IMR-90 (cell line): ENCODE data around the gene PLGRKT. TPM values are rescaled to one million over a fixed set of nuclear protein-coding genes. Genes with fewer than 3 reads are reported as not detected.

ENCODE experiments used
- ATAC-seq: fragments of 200-7000 bp; cut with Tn5 transposase; 2 replicates; pipeline ENCODE4 v1.9.1; 2020; ENCODE audit warnings: low read depth, mild to moderate bottlenecking, moderate library complexity
- BruUV-seq: library from RNA; stranded (reverse); fragments of 400-500 nt; replicated peaks from 2 replicates; lab custom pipeline; 2021; lab: Mats Ljungman, UMichigan
- CTCF ChIA-PET: fragments of 300-600 bp; formaldehyde crosslinking; extraction: SDS; loops from one replicate; lab custom pipeline; 2021; ENCODE audit warnings: antibody characterized with exemption; lab: Yijun Ruan, JAX
- POLR2A ChIA-PET: fragments of 300-600 bp; sonication (Branson Sonifier 250); formaldehyde crosslinking; loops from one replicate; lab custom pipeline; 2022; ENCODE audit warnings: antibody characterized with exemption; ENCODE audit not compliant: unreplicated experiment; lab: Charles Lee
- DNase-seq: peaks from one replicate; pipeline ENCODE4 v3.0.0; 2013
- H2AFZ ChIP-seq: replicated peaks from 2 replicates; pipeline ENCODE3; 2013; ENCODE audit warnings: low read length, mild to moderate bottlenecking; ENCODE audit not compliant: poor library complexity
- H2AK5ac ChIP-seq: 2 replicates; pipeline ENCODE4 v1.6.1; 2013; ENCODE audit warnings: low read depth, low read length, inconsistent platforms
- H2AK9ac ChIP-seq: replicated peaks from 2 replicates; pipeline ENCODE3; 2013; ENCODE audit warnings: mild to moderate bottlenecking, low read depth, low read length, moderate library complexity; ENCODE audit not compliant: poor library complexity
- H2BK120ac ChIP-seq: 2 replicates; pipeline ENCODE4 v1.6.1; 2013; ENCODE audit warnings: low read depth, low read length, inconsistent platforms
- H2BK15ac ChIP-seq: 3 replicates; pipeline ENCODE4 v1.6.1; 2013; ENCODE audit warnings: low read depth, low read length, inconsistent platforms
- H2BK20ac ChIP-seq: 2 replicates; pipeline ENCODE4 v1.6.1; 2013; ENCODE audit warnings: low read depth, mild to moderate bottlenecking, inconsistent platforms, low read length, moderate library complexity
- H2BK5ac ChIP-seq: 2 replicates; pipeline ENCODE4 v1.6.1; 2013; ENCODE audit warnings: mild to moderate bottlenecking, low read depth, low read length, inconsistent platforms; ENCODE audit not compliant: poor library complexity, severe bottlenecking
- H3K14ac ChIP-seq: replicated peaks from 2 replicates; pipeline ENCODE4 v1.6.1; 2013; ENCODE audit warnings: low read depth, low read length, inconsistent platforms
- H3K18ac ChIP-seq: 2 replicates; pipeline ENCODE4 v1.6.1; 2013; ENCODE audit warnings: low read depth, low read length, control low read depth
- H3K23ac ChIP-seq: 2 replicates; pipeline ENCODE4 v1.6.1; 2013; ENCODE audit warnings: low read depth, low read length, inconsistent platforms
- H3K27ac ChIP-seq: 2 replicates; pipeline ENCODE4 v1.5.1; 2013; ENCODE audit warnings: mild to moderate bottlenecking, control low read depth, low read length; ENCODE audit not compliant: insufficient read depth
- H3K27me3 ChIP-seq: 2 replicates; pipeline ENCODE4 v1.6.1; 2013; ENCODE audit warnings: low read length; ENCODE audit not compliant: control insufficient read depth, insufficient read depth
- H3K36me3 ChIP-seq: 2 replicates; pipeline ENCODE4 v1.6.1; 2013; ENCODE audit warnings: low read length, mixed read lengths; ENCODE audit not compliant: control insufficient read depth, insufficient read depth
- H3K4ac ChIP-seq: 2 replicates; pipeline ENCODE4 v1.6.1; 2013; ENCODE audit warnings: low read depth, low read length, inconsistent platforms
- H3K4me1 ChIP-seq: 2 replicates; pipeline ENCODE4 v1.6.1; 2013; ENCODE audit warnings: low read length, mixed read lengths; ENCODE audit not compliant: control insufficient read depth, insufficient read depth
- H3K4me2 ChIP-seq: 2 replicates; pipeline ENCODE4 v1.6.1; 2013; ENCODE audit warnings: low read depth, mild to moderate bottlenecking, control low read depth, low read length, moderate library complexity
- H3K4me3 ChIP-seq: 2 replicates; pipeline ENCODE4 v1.5.1; 2013; ENCODE audit warnings: low read depth, mild to moderate bottlenecking, control low read depth, low read length, moderate library complexity; ENCODE audit not compliant: insufficient read depth
- H3K56ac ChIP-seq: 2 replicates; pipeline ENCODE4 v1.6.1; 2013; ENCODE audit warnings: low read length, inconsistent platforms; ENCODE audit not compliant: insufficient read depth; ENCODE audit errors: extremely low read depth
- H3K79me1 ChIP-seq, 2 experiments: 2 replicates each; pipeline ENCODE4 v1.6.1; 2013; ENCODE audit warnings: low read length in 2 of 2, inconsistent platforms in 1 of 2, low read depth in 1 of 2
- H3K9ac ChIP-seq: 2 replicates; pipeline ENCODE4 v1.6.1; 2013; ENCODE audit warnings: low read depth, low read length, control low read depth
- H3K9me1 ChIP-seq: 2 replicates; pipeline ENCODE4 v1.6.1; 2013; ENCODE audit warnings: low read length, inconsistent platforms; ENCODE audit not compliant: insufficient read depth
- H3K9me3 ChIP-seq: 2 replicates; pipeline ENCODE4 v1.6.1; 2013; ENCODE audit warnings: low read length; ENCODE audit not compliant: control insufficient read depth, insufficient read depth
- H4K20me1 ChIP-seq: 2 replicates; pipeline ENCODE4 v1.6.1; 2013; ENCODE audit warnings: low read length, inconsistent platforms; ENCODE audit not compliant: insufficient read depth
- H4K5ac ChIP-seq: 2 replicates; pipeline ENCODE4 v1.6.1; 2013; ENCODE audit warnings: mild to moderate bottlenecking, low read depth, low read length, control low read depth
- H4K8ac ChIP-seq, 2 experiments: 2 replicates each; pipeline ENCODE4 v1.6.1; 2013; ENCODE audit warnings: low read depth in 2 of 2, low read length in 2 of 2, control low read depth in 1 of 2, inconsistent platforms in 1 of 2
- H4K91ac ChIP-seq: 2 replicates; pipeline ENCODE4 v1.6.1; 2013; ENCODE audit warnings: low read depth, low read length, inconsistent platforms; ENCODE audit not compliant: insufficient read depth
- CHD1 ChIP-seq: IDR thresholded peaks from 2 replicates; pipeline ENCODE4 v1.6.1; 2012; ENCODE audit warnings: low read depth, low read length, improper control_type of control experiment
- CTCF ChIP-seq: conservative IDR thresholded peaks from 2 replicates; pipeline ENCODE4 v1.5.1; 2012; ENCODE audit warnings: mild to moderate bottlenecking, low read depth, low read length, improper control_type of control experiment
- FOS ChIP-seq: fragments of 150-350 bp; IDR thresholded peaks from 2 replicates; pipeline ENCODE4 v1.6.1; 2016; ENCODE audit warnings: low read depth, low read length
- MAFK ChIP-seq: IDR thresholded peaks from 2 replicates; pipeline ENCODE4 v1.6.1; 2012; ENCODE audit warnings: low read depth, low read length, improper control_type of control experiment
- MXI1 ChIP-seq: IDR thresholded peaks from 2 replicates; pipeline ENCODE4 v1.6.1; 2012; ENCODE audit warnings: low read depth, mild to moderate bottlenecking, low read length, moderate library complexity, borderline replicate concordance
- POLR2A ChIP-seq: IDR thresholded peaks from 2 replicates; pipeline ENCODE4 v1.6.1; 2012; ENCODE audit warnings: mild to moderate bottlenecking, low read depth, low read length
- RAD21 ChIP-seq: IDR thresholded peaks from 2 replicates; pipeline ENCODE4 v1.6.1; 2012; ENCODE audit warnings: low read length, improper control_type of control experiment
- RCOR1 ChIP-seq: IDR thresholded peaks from 2 replicates; pipeline ENCODE4 v1.6.1; 2012; ENCODE audit warnings: mild to moderate bottlenecking, low read length, improper control_type of control experiment; ENCODE audit not compliant: insufficient replicate concordance
- RFX5 ChIP-seq: IDR thresholded peaks from 2 replicates; pipeline ENCODE4 v1.8.0; 2012; ENCODE audit warnings: low read depth, mild to moderate bottlenecking, low read length, moderate library complexity
- SMC3 ChIP-seq: fragments of 150-350 bp; IDR thresholded peaks from 2 replicates; pipeline ENCODE4 v1.6.1; 2016; ENCODE audit warnings: low read depth, mild to moderate bottlenecking, antibody characterized with exemption, low read length, moderate library complexity
- USF2 ChIP-seq: fragments of 150-350 bp; IDR thresholded peaks from 2 replicates; pipeline ENCODE4 v1.6.1; 2017; ENCODE audit warnings: mild to moderate bottlenecking, antibody characterized with exemption, low read length, low read depth
- WGBS, 2 experiments: methylation state at CpG; one replicate each; pipeline versions ENCODE4 v1.1.5 to v1.1.7; 2013; ENCODE audit warnings: missing lambda C conversion rate in 2 of 2; ENCODE audit not compliant: insufficient read length in 1 of 2; ENCODE audit errors: extremely low coverage in 2 of 2; 5-methylcytosine and 5-hydroxymethylcytosine counted together
- dilution Hi-C: fragments of 300-500 bp; cut with HindIII; formaldehyde crosslinking; loops from one replicate; pipeline ENCODE4 v1.14.3; 2018; ENCODE audit warnings: low sequenced_read_pairs; ENCODE audit not compliant: unreplicated experiment
- in situ Hi-C: fragments of 300-500 bp; cut with MboI; formaldehyde crosslinking; loops from 3 replicates; pipeline ENCODE4 v1.14.3; 2019; ENCODE audit warnings: low sequenced_read_pairs, inconsistent platforms, mixed read lengths
- intact Hi-C: fragments of 100-400 bp; cut with micrococcal nuclease; formaldehyde crosslinking; loops from 2 replicates; pipeline ENCODE4 v1.10.0; 2022
- polyA plus RNA-seq, 3 experiments: library from polyadenylated mRNA; depleted of rRNA; stranded (reverse); fragments of >200 nt; gene quantifications; 2 replicates each; pipeline ENCODE4 v1.2.3, GENCODE V29; 2012; ENCODE audit warnings: low replicate concordance in 1 of 3
- total RNA-seq: library from RNA; depleted of rRNA; stranded (reverse); fragments of >200 nt; gene quantifications from 2 replicates; pipeline ENCODE4 v1.2.3, GENCODE V29; 2012
- TF ChIP-seq, protein P1 (sequence below): fragments of 150-350 bp; IDR thresholded peaks from 2 replicates; pipeline ENCODE4 v1.6.1; 2016; ENCODE audit warnings: low read depth, mild to moderate bottlenecking, low read length, moderate library complexity, borderline replicate concordance

The PLGRKT gene
- total and polyA plus RNA-seq, 2 of the 4 experiments (the other 2 are of a cell fraction) = 10.8 to 12.7 TPM

- Histone ChIP-seq H3K4ac (no peak overlapping the region), H2BK15ac (no peak overlapping the region), H3K4me1 (no peaks in the 10 kb centered on the region), H2AK5ac (no peak overlapping the region), H4K20me1 (no peaks in the 10 kb centered on the region), H4K5ac (no peak overlapping the region), H3K4me3 (no peak overlapping the region), H4K8ac (no peak overlapping the region), H3K9me3 (no peaks in the 10 kb centered on the region), H4K91ac (no peak overlapping the region), H2AFZ (no peak overlapping the region), H3K27ac (no peak overlapping the region), H3K4me2 (no peak overlapping the region), H3K9ac (no peak overlapping the region), H3K56ac (no peak overlapping the region), H2BK120ac (no peak overlapping the region), H2AK9ac (no peak overlapping the region), H2BK20ac (no peak overlapping the region), H3K79me1 (peaks cover 2 to 3% of the 10 kb centered on the region in 2 experiments; a peak in 2 of 4 replicates), H3K18ac (no peak overlapping the region), H3K14ac (no peak overlapping the region), H3K27me3 (no peaks in the 10 kb centered on the region), H3K9me1 (peaks cover 8% of the 10 kb centered on the region), H2BK5ac (no peak overlapping the region), H3K23ac (no peak overlapping the region), H3K36me3 (0 out of 2 replicates have a peak, but pooled peaks cover 2% of the 10 kb centered on the region)
- CTCF ChIA-PET = interaction anchor here (0.5 to 0.6 kb wide), 2 partner anchors 9 to 1344 kb away, joined by 3 to 5 read pairs; no protein-coding TSS in a partner anchor
- intact Hi-C loops (no loop called here), in situ Hi-C loops (loop anchor here (25.0 kb wide), 1 partner anchor 663 kb away; no protein-coding TSS in a partner anchor), dilution Hi-C loops (no loop called here)
- no peak for DNase-seq
- ATAC-seq = no peak
- no TSS peak for BruUV-seq
- POLR2A ChIA-PET = interaction anchor here (0.6 kb wide), 1 partner anchor 192 kb away, joined by 3 read pairs; no protein-coding TSS in a partner anchor
- WGBS, 2 experiments = no CpG with 5 or more reads among the region's 2 CpGs
- TF ChIP-seq RAD21 (peak; percentile 39; the same call in 1 of the 2 replicates), USF2 (no peak), RFX5 (no peak), RCOR1 (no peak), MAFK (no peak), MXI1 (no peak), CHD1 (no peak), SMC3 (peak; percentile 40; the same call in 1 of the 2 replicates), CTCF (peak; percentile 43), POLR2A (no peak), FOS (no peak)
- TF ChIP-seq, protein P1, sequence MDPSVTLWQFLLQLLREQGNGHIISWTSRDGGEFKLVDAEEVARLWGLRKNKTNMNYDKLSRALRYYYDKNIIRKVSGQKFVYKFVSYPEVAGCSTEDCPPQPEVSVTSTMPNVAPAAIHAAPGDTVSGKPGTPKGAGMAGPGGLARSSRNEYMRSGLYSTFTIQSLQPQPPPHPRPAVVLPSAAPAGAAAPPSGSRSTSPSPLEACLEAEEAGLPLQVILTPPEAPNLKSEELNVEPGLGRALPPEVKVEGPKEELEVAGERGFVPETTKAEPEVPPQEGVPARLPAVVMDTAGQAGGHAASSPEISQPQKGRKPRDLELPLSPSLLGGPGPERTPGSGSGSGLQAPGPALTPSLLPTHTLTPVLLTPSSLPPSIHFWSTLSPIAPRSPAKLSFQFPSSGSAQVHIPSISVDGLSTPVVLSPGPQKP = no peak
These were observed 12.6 kb downstream of the PLGRKT start for GRCh38 chr9:5425006-5425628.
